ENCODE results near the gene LRP6.

DNA sequence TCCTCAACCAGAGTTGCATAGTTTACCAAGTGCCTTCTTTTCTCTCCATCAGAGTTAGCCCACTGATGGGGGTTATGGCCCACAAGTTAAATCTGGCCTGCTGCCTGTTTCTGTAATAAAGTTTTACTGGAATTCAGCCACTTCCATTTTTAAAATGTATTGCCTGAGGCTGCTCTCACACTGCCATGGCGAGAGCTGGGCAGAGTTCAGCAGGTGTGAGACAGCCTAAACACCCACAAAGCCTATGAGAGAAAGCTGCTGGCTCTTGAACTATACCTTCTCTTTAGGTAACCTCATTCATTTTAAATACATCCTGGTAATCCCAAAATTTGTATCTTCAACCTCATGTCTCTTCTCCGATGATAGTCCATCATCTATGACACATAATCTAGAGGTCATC lies 110.0 kb downstream of the LRP6 start:
- TF ChIP-seq, protein P1, sequence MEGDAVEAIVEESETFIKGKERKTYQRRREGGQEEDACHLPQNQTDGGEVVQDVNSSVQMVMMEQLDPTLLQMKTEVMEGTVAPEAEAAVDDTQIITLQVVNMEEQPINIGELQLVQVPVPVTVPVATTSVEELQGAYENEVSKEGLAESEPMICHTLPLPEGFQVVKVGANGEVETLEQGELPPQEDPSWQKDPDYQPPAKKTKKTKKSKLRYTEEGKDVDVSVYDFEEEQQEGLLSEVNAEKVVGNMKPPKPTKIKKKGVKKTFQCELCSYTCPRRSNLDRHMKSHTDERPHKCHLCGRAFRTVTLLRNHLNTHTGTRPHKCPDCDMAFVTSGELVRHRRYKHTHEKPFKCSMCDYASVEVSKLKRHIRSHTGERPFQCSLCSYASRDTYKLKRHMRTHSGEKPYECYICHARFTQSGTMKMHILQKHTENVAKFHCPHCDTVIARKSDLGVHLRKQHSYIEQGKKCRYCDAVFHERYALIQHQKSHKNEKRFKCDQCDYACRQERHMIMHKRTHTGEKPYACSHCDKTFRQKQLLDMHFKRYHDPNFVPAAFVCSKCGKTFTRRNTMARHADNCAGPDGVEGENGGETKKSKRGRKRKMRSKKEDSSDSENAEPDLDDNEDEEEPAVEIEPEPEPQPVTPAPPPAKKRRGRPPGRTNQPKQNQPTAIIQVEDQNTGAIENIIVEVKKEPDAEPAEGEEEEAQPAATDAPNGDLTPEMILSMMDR (IDR thresholded peaks at IDR 0.05), result no peak
- no peak for TF ChIP-seq POLR2A (IDR thresholded peaks at IDR 0.05)

Data from adrenal gland (tissue), 5 donors.